Activated naive CD8-positive, alpha-beta T cell treated with anti-CD3 and anti-CD28 coated beads for 36 hours (primary cell): ENCODE results near the gene CD300A. TPM values are rescaled to one million over a fixed set of nuclear protein-coding genes. Genes with fewer than 3 reads are reported as not detected.
A peak's percentile ranks its signal among the peaks of the same experiment; 100 is the strongest.
"Not testable (repeated sequence)": the region's sequence is repeated elsewhere in the genome, so short reads cannot be mapped to it uniquely, and the experiment has no call there.

ENCODE experiments used
- DNase-seq: peaks from one replicate; pipeline ENCODE4 v3.0.0; 2021
- H3K27ac Mint-ChIP-seq: one replicate; pipeline ENCODE4 v1.8.0; 2022; ENCODE audit warnings: mild to moderate bottlenecking, moderate library complexity, mixed read lengths
- H3K27me3 Mint-ChIP-seq: one replicate; pipeline ENCODE4 v1.8.0; 2022; ENCODE audit warnings: mild to moderate bottlenecking, mixed read lengths
- H3K36me3 Mint-ChIP-seq: one replicate; pipeline ENCODE4 v1.8.0; 2021; ENCODE audit warnings: mild to moderate bottlenecking, mixed read lengths
- H3K4me1 Mint-ChIP-seq: one replicate; pipeline ENCODE4 v1.8.0; 2021; ENCODE audit warnings: mixed read lengths
- H3K4me3 Mint-ChIP-seq: one replicate; pipeline ENCODE4 v1.8.0; 2022; ENCODE audit warnings: mild to moderate bottlenecking, moderate library complexity, mixed read lengths
- H3K9me3 Mint-ChIP-seq: one replicate; pipeline ENCODE4 v1.8.0; 2022; ENCODE audit warnings: mixed read lengths
- total RNA-seq, 2 experiments: library from RNA; stranded (reverse); gene quantifications; one replicate each; pipeline ENCODE4 v1.2.3, GENCODE V29; 2021

CD300A gene
- total RNA-seq, 2 experiments from 2014 or later, result 4.4 to 5.6 TPM

DNA sequence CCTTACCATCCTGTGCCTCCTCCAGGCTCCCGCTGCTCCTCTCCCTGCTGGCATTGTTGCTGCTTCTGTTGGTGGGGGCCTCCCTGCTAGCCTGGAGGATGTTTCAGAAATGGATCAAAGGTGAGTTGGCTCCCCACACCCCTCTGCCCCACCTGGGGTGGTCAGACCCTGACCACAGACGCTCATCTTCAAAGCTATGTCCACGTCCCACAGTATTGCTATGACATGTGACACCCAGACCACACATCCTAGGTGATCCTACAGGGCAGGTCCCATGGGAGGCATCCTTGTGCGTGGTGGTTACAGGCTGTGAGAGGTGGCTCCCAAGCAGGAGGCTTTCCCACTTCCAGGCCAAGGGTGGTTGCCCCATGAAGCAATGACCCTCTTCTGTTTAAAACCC is 11.0 kb downstream of the CD300A start:
- no peaks in the 10 kb centered on the region for H3K27me3 Mint-ChIP-seq
- no peak for DNase-seq
- H3K36me3 Mint-ChIP-seq, result peaks cover 25% of the 10 kb centered on the region
- peaks cover 17% of the 10 kb centered on the region for H3K9me3 Mint-ChIP-seq
- no peak overlapping the region for H3K4me3 Mint-ChIP-seq
- no peak overlapping the region for H3K27ac Mint-ChIP-seq
- peaks cover 37% of the 10 kb centered on the region for H3K4me1 Mint-ChIP-seq

DNA sequence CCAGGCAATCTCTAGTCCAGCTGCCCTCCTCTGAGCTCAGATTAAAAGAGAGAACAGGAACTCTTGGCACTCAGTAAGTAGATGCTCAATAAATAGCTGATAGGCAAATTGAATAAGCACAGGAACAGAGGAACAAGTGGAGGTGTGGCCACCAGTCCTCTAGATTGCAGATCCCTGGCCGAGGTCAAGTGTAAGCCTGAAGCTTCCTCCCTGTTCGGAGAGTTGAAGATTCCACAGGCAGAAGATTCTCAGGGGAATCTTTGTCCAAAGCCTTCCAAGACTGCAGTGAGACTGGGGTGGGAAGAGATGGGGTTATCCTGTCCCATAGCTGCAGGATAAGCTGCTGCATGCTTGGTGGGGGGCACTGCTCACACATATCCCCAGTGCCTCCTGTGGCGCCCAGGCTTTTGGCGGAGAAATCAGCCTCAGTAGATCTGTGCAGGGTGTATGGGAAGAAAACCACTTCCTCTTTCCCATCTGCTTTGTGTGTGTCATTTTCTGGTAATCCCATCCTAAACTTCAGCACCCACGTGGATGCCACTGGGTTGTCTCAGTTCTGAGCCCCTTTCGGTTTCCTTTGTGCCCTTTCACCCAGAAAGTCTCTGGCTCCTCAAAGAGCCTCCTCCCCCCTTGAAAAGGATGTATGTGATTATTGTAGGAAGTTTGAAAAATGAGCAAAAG is 12.1 kb downstream of the CD300A start:
- H3K4me3 Mint-ChIP-seq, result peak overlapping the region; percentile 9
- peaks cover 25% of the 10 kb centered on the region for H3K36me3 Mint-ChIP-seq
- DNase-seq, result peak; percentile 43
- peak overlapping the region; percentile 73 for H3K27ac Mint-ChIP-seq
- no peaks in the 10 kb centered on the region for H3K27me3 Mint-ChIP-seq
- peaks cover 35% of the 10 kb centered on the region for H3K4me1 Mint-ChIP-seq
- peaks cover 17% of the 10 kb centered on the region for H3K9me3 Mint-ChIP-seq

- H3K9me3 Mint-ChIP-seq, result peaks cover 12% of the 10 kb centered on the region
Measured at GRCh38 chr17:74480290-74480689, 13.9 kb downstream of the CD300A start.

DNA sequence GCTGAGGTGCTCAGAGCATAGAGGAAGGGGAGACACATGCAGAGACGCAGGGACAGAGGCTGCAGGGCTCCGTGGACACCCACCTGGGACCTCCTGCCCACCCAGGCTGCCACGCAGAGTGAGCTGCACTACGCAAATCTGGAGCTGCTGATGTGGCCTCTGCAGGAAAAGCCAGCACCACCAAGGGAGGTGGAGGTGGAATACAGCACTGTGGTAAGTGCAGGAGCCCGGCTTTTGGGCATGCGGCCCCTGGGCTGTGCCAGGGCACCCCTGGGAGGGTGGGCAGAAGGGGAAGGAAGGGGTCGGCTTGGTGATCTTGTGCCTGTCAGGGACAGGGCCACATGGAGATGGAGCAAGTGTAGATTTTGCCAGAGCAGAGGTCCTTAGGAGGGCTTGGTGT is 15.2 kb downstream of the CD300A start:
- peaks cover 12% of the 10 kb centered on the region for H3K36me3 Mint-ChIP-seq
- H3K9me3 Mint-ChIP-seq, result peaks cover 2% of the 10 kb centered on the region
- no peak for DNase-seq
- H3K27ac Mint-ChIP-seq, result no peak overlapping the region
- H3K4me3 Mint-ChIP-seq, result no peak overlapping the region
- peaks cover 25% of the 10 kb centered on the region for H3K4me1 Mint-ChIP-seq
- H3K27me3 Mint-ChIP-seq, result no peaks in the 10 kb centered on the region

More at GRCh38 chr17:74480290-74480689, 13.9 kb downstream of the CD300A start:
- H3K27me3 Mint-ChIP-seq, result no peaks in the 10 kb centered on the region
- peaks cover 25% of the 10 kb centered on the region for H3K4me1 Mint-ChIP-seq
- DNase-seq, result no peak
- H3K27ac Mint-ChIP-seq, result no peak overlapping the region
- no peak overlapping the region for H3K4me3 Mint-ChIP-seq
- H3K36me3 Mint-ChIP-seq, result peaks cover 19% of the 10 kb centered on the region

GRCh38 chr17:74484066-74484465 is 17.6 kb downstream of the CD300A start:
- H3K4me3 Mint-ChIP-seq, result no peak overlapping the region
- H3K36me3 Mint-ChIP-seq, result peaks cover 2% of the 10 kb centered on the region
- no peak for DNase-seq
- no peak overlapping the region for H3K27ac Mint-ChIP-seq
- peaks cover 9% of the 10 kb centered on the region for H3K4me1 Mint-ChIP-seq
- no peaks in the 10 kb centered on the region for H3K9me3 Mint-ChIP-seq
- no peaks in the 10 kb centered on the region for H3K27me3 Mint-ChIP-seq

DNA sequence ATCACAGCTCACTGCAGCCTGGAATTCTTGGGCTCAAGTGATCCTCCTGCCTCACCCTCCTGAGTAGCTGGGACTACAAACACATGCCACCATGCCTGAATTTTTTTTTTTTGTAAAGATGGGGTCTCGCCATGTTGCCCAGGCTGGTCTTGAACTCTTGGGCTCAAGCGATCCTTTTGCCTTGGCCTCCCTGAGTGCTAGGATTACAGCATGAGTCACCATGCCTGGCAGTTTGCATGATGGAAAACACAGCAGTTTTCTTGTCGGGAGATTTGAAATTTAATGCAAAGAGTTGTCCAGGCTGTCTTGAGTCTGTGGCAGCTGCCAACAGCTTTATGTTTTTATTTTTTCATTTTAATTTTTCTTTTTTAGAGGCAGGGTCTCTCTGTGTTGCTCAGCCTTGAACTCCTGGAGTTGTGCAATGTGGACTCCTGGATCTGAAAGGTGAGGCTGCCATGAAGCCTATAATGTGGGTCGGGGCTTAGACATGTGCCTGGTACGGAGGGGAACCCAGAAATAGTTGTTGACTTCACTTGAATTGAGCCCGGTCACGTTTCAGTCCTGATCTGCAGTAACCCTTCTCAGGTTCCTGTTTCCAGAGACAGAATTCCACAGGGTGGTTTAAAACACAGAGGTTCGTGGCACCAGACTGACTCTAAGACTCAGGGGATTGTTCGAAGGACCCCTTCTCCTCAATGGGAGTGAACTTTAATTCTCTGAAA is 18.7 kb downstream of the CD300A start:
- H3K4me1 Mint-ChIP-seq, result no peaks in the 10 kb centered on the region
- peaks cover 4% of the 10 kb centered on the region for H3K36me3 Mint-ChIP-seq
- H3K9me3 Mint-ChIP-seq, result peaks cover 1% of the 10 kb centered on the region
- DNase-seq, result no peak
- H3K4me3 Mint-ChIP-seq, result no peak overlapping the region
- H3K27ac Mint-ChIP-seq, result no peak overlapping the region
- no peaks in the 10 kb centered on the region for H3K27me3 Mint-ChIP-seq

DNA sequence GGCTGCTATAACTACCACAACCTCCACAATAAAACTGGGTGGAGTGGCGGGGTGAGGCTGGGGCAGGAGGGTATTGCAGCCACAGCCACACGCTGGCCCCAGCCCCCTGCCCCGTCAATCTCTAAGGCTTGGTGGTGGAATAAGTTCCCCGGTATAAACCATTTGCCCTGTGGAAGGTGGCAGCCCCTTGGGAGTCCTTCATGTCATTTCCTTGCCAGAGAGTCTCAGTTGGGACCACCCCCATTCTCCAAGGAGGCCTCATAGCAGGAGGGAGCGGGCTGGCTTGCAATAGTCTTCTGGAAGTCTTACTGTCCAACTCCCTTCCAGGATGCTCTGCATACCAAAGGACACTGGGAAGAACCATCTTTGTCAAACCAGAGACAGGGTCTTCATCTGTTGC is 19.4 kb downstream of the CD300A start:
- H3K4me3 Mint-ChIP-seq, result no peak overlapping the region
- peaks cover 4% of the 10 kb centered on the region for H3K36me3 Mint-ChIP-seq
- H3K4me1 Mint-ChIP-seq, result no peaks in the 10 kb centered on the region
- DNase-seq, result no peak
- H3K27ac Mint-ChIP-seq, result no peak overlapping the region
- H3K9me3 Mint-ChIP-seq, result peaks cover 1% of the 10 kb centered on the region
- no peaks in the 10 kb centered on the region for H3K27me3 Mint-ChIP-seq

GRCh38 chr17:74488276-74488675 is 21.8 kb downstream of the CD300A start:
- not testable (repeated sequence) for H3K27ac Mint-ChIP-seq, H3K9me3 Mint-ChIP-seq, H3K36me3 Mint-ChIP-seq

GRCh38 chr17:74490716-74491115 is 24.3 kb downstream of the CD300A start:
- H3K4me3 Mint-ChIP-seq, result no peak overlapping the region
- no peak overlapping the region for H3K27ac Mint-ChIP-seq
- no peaks in the 10 kb centered on the region for H3K27me3 Mint-ChIP-seq
- peaks cover 1% of the 10 kb centered on the region for H3K9me3 Mint-ChIP-seq
- no peaks in the 10 kb centered on the region for H3K4me1 Mint-ChIP-seq
- no peak for DNase-seq
- H3K36me3 Mint-ChIP-seq, result peaks cover 4% of the 10 kb centered on the region

More at GRCh38 chr17:74488276-74488675, 21.8 kb downstream of the CD300A start:
- not testable (repeated sequence) for H3K4me3 Mint-ChIP-seq, DNase-seq, H3K27me3 Mint-ChIP-seq, H3K4me1 Mint-ChIP-seq

DNA sequence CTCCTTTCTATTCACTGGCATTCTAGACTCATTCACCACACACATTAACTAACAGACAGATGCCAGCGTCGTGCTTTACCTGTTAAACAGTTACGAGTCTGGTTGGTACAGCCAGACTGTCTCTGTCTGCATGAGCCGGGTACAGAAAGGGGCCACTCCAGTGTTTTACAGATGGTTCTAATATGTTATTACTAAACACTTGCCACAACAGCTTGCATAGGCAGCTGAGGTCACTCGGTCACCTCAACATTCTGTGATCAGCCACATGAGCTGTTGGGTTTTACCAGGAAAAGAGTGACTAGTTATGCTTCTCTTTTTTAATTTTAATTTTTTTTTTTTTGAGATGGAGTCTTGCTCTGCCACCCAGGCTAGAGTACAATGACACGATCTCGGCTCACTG is 25.2 kb downstream of the CD300A start:
- peaks cover 4% of the 10 kb centered on the region for H3K36me3 Mint-ChIP-seq
- no peak overlapping the region for H3K4me3 Mint-ChIP-seq
- H3K4me1 Mint-ChIP-seq, result no peaks in the 10 kb centered on the region
- no peak for DNase-seq
- peaks cover 1% of the 10 kb centered on the region for H3K9me3 Mint-ChIP-seq
- no peak overlapping the region for H3K27ac Mint-ChIP-seq
- no peaks in the 10 kb centered on the region for H3K27me3 Mint-ChIP-seq

DNA sequence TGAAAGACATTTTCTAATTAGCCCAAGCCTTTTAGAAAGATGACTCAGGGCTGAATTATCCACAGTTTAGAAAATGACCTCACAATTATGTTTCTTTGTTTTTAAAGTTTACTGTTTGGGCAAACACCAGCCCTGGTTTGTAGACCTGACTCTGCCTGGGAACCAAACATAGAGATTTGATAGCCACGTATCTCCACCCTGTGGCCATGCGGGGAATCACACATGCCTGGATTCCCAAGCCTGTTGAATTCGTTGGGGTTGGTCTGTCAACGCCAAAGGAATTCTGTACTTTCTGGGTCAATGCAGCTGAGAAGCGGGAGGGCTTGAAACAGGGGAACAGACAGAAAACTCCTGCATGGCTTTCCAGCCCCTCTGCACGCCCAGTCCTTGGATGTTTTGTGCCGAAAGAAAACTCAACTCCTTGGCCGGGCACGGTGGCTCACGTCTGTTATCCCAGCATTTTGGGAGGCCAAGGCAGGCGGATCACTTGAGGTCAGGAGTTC is 26.9 kb downstream of the CD300A start:
- Mint-ChIP-seq H3K27ac (no peak overlapping the region), H3K36me3 (peaks cover 4% of the 10 kb centered on the region), H3K27me3 (no peaks in the 10 kb centered on the region), H3K4me1 (no peaks in the 10 kb centered on the region), H3K9me3 (peaks cover 1% of the 10 kb centered on the region), H3K4me3 (no peak overlapping the region)
- DNase-seq, result peak; percentile 45

GRCh38 chr17:74497471-74497870 is 31.0 kb downstream of the CD300A start:
- no peaks in the 10 kb centered on the region for H3K9me3 Mint-ChIP-seq
- H3K27ac Mint-ChIP-seq, result no peak overlapping the region
- DNase-seq, result no peak
- H3K4me3 Mint-ChIP-seq, result no peak overlapping the region
- no peaks in the 10 kb centered on the region for H3K4me1 Mint-ChIP-seq
- H3K36me3 Mint-ChIP-seq, result no peaks in the 10 kb centered on the region
- no peaks in the 10 kb centered on the region for H3K27me3 Mint-ChIP-seq

DNA sequence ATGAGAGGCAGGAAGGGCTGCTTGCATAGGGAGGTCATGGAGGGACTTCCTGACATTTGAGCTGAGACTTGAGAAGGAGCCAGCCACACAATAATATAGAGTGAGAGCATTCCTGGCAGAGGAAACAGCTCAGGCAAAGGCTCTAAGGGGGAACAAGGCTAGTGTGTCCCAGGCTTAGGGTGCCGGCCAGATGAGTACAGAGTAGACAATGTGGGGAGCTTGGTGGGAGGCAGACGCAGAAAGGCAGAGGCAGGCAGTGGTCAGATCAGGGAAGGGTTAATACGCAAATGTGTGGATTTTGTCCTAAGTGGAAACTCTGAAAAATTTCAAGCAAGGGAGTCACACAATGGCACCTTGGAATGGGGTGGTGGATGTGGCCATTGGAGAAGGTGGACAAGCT is 33.6 kb downstream of the CD300A start:
- no peaks in the 10 kb centered on the region for H3K27me3 Mint-ChIP-seq
- H3K9me3 Mint-ChIP-seq, result no peaks in the 10 kb centered on the region
- H3K4me1 Mint-ChIP-seq, result no peaks in the 10 kb centered on the region
- no peak overlapping the region for H3K4me3 Mint-ChIP-seq
- H3K36me3 Mint-ChIP-seq, result no peaks in the 10 kb centered on the region
- no peak for DNase-seq
- no peak overlapping the region for H3K27ac Mint-ChIP-seq

GRCh38 chr17:74502861-74503260 is 36.4 kb downstream of the CD300A start:
- Mint-ChIP-seq H3K27me3 (no peaks in the 10 kb centered on the region), H3K27ac (no peak overlapping the region), H3K36me3 (no peaks in the 10 kb centered on the region), H3K4me1 (no peaks in the 10 kb centered on the region), H3K4me3 (no peak overlapping the region), H3K9me3 (no peaks in the 10 kb centered on the region)
- DNase-seq, result no peak

DNA sequence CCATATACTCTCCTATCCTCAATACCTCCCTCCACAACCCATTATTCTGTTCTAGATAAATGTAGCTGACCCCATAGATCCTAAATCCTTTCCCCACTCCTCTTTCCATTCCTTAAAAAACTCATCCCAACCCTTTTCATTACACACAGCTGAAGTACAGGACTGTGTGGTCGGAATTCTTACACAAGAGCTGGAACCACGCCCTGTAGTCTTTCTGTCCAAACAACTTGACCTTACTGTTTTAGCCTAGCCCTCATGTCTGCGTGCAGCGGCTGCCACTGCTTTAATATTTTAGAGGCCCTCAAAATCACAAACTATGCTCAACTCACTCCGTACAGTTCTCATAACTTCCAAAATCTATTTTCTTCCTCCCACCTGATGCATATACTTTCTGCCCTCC is 37.5 kb downstream of the CD300A start:
- not testable (repeated sequence) for H3K27ac Mint-ChIP-seq

DNA sequence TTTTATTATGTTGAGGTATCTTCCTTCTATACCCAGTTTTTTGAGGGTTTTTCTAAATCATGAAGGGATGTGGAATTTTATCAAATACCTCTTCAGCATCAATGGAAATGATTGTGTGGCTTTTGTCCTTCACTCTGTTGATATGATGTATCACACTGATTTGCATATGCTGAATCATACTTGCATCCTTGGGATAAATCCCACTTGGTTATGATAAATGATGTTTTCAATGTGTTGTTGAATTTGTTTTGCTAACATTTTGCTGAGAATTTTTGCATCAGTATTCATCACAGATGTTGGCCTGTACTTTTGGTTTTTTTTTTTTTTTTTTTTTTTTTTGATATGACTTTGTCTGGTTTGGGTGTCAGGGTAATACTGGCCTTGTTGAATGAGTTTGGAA is 41.7 kb downstream of the CD300A start:
- Mint-ChIP-seq H3K4me3 (no peak overlapping the region), H3K36me3 (peaks cover 6% of the 10 kb centered on the region), H3K27ac (no peak overlapping the region), H3K27me3 (peaks cover 3% of the 10 kb centered on the region), H3K9me3 (no peaks in the 10 kb centered on the region), H3K4me1 (peaks cover 12% of the 10 kb centered on the region)
- DNase-seq, result no peak

More for the DNA sequence above, 37.5 kb downstream of the CD300A start:
- H3K4me1 Mint-ChIP-seq, DNase-seq, H3K36me3 Mint-ChIP-seq, H3K27me3 Mint-ChIP-seq, H3K4me3 Mint-ChIP-seq, H3K9me3 Mint-ChIP-seq: not testable (repeated sequence)
